Osteocyte (in vitro differentiated cells): ENCODE measurements around the gene CIAO3. TPM values are rescaled to one million over a fixed set of nuclear protein-coding genes. Genes with fewer than 3 reads are reported as not detected.
"Not testable (repeated sequence)": the region's sequence is repeated elsewhere in the genome, so short reads cannot be mapped to it uniquely, and the experiment has no call there.

Source experiments
- DNase-seq: peaks from one replicate; pipeline ENCODE4 v3.0.0; 2021; ENCODE audit warnings: mixed read lengths; ENCODE audit not compliant: unreplicated experiment; ENCODE audit errors: extremely low spot score
- H3K27ac Mint-ChIP-seq: one replicate; pipeline ENCODE4 v1.8.0; 2021; ENCODE audit warnings: mild to moderate bottlenecking, mixed read lengths; ENCODE audit not compliant: unreplicated experiment
- H3K27me3 Mint-ChIP-seq: one replicate; pipeline ENCODE4 v1.8.0; 2021; ENCODE audit warnings: mixed read lengths; ENCODE audit not compliant: unreplicated experiment
- H3K36me3 Mint-ChIP-seq: one replicate; pipeline ENCODE4 v1.8.0; 2021; ENCODE audit warnings: mixed read lengths; ENCODE audit not compliant: unreplicated experiment
- H3K4me1 Mint-ChIP-seq: one replicate; pipeline ENCODE4 v1.8.0; 2021; ENCODE audit warnings: mixed read lengths; ENCODE audit not compliant: unreplicated experiment
- H3K4me3 Mint-ChIP-seq: one replicate; pipeline ENCODE4 v1.8.0; 2021; ENCODE audit warnings: mild to moderate bottlenecking, moderate library complexity, mixed read lengths; ENCODE audit not compliant: unreplicated experiment
- H3K9me3 Mint-ChIP-seq: one replicate; pipeline ENCODE4 v1.8.0; 2021; ENCODE audit warnings: mixed read lengths; ENCODE audit not compliant: unreplicated experiment
- CTCF ChIP-seq: fragments of 200-600 bp; sonication (generic); IDR thresholded peaks from 2 replicates; pipeline ENCODE4 v1.5.0; 2021; ENCODE audit warnings: antibody characterized with exemption, mild to moderate bottlenecking, moderate library complexity
- total RNA-seq: library from RNA; stranded (reverse); gene quantifications from 2 replicates; pipeline ENCODE4 v1.2.1, GENCODE V29; 2021

CIAO3 gene
- total RNA-seq, 1 donor from 2014 or later: 31.4 TPM

GRCh38 chr16:779561-779960, 38.8 kb upstream of the CIAO3 start:
- H3K4me1 Mint-ChIP-seq: peaks cover 4% of the 10 kb centered on the region
- H3K36me3 Mint-ChIP-seq: no peaks in the 10 kb centered on the region

DNA sequence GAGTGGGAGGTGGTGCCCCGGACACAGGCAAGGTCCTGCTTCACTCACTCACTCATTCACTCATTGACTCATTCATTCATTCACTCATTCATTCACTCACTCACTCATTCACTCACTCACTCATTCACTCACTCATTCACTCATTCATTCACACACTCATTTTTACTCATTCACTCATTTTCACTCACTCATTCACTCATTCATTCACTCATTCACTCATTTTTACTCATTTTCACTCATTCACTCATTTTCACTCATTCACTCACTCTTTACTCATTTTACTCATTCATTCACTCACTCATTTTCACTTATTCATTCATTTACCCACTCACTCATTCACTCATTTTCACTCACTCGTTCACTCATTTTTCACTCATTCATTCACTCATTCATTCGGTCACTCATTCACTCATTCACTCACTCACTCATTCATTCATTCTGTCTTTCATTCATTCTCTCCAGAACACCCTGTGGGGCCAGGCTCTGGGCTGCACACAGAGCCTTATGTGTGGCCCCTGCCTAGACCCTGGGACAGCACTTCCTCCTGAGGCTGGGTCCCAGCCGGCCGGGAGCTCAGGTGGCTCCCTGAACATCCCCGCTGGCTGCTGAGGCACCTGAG, 38.2 kb upstream of the CIAO3 start:
- Mint-ChIP-seq H3K4me1 (peaks cover 4% of the 10 kb centered on the region), H3K4me3 (no peak overlapping the region), H3K36me3 (no peaks in the 10 kb centered on the region), H3K27me3 (no peaks in the 10 kb centered on the region), H3K27ac (no peak overlapping the region), H3K9me3 (no peaks in the 10 kb centered on the region)
- no peak for TF ChIP-seq CTCF
- DNase-seq: no peak

More at GRCh38 chr16:779561-779960, 38.8 kb upstream of the CIAO3 start:
- DNase-seq: no peak
- Mint-ChIP-seq H3K9me3 (no peaks in the 10 kb centered on the region), H3K4me3 (no peak overlapping the region), H3K27me3 (no peaks in the 10 kb centered on the region), H3K27ac (no peak overlapping the region)
- TF ChIP-seq CTCF: no peak

GRCh38 chr16:778447-778846, 37.6 kb upstream of the CIAO3 start:
- H3K27me3 Mint-ChIP-seq: no peaks in the 10 kb centered on the region
- DNase-seq: no peak
- H3K36me3 Mint-ChIP-seq: no peaks in the 10 kb centered on the region
- H3K9me3 Mint-ChIP-seq: no peaks in the 10 kb centered on the region
- no peak for TF ChIP-seq CTCF
- H3K4me1 Mint-ChIP-seq: peaks cover 4% of the 10 kb centered on the region
- no peak overlapping the region for H3K4me3 Mint-ChIP-seq
- H3K27ac Mint-ChIP-seq: no peak overlapping the region

DNA sequence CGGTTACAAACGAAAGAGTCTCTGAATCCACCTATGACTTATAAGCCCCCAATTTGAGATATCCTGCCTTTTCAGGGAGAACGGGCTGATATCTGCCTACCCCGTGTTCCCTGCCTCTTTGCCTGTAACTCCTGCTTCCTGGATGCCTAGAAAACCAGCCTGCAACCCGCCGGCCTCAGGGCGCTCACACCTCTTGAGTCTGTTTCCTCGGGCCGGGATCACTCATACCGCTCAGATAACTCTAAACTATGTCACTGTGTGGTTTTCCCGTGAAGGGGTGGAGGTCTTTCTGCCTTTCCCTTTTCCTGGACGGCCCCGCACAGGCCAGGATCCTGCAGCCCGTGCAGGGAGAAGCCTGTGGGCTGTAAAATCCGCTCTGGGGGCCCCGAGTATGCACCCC, 37.0 kb upstream of the CIAO3 start:
- DNase-seq: no peak
- no peak overlapping the region for H3K4me3 Mint-ChIP-seq
- H3K36me3 Mint-ChIP-seq: no peaks in the 10 kb centered on the region
- no peak for TF ChIP-seq CTCF
- H3K27me3 Mint-ChIP-seq: no peaks in the 10 kb centered on the region
- H3K4me1 Mint-ChIP-seq: peaks cover 4% of the 10 kb centered on the region
- H3K9me3 Mint-ChIP-seq: no peaks in the 10 kb centered on the region
- H3K27ac Mint-ChIP-seq: no peak overlapping the region

DNA sequence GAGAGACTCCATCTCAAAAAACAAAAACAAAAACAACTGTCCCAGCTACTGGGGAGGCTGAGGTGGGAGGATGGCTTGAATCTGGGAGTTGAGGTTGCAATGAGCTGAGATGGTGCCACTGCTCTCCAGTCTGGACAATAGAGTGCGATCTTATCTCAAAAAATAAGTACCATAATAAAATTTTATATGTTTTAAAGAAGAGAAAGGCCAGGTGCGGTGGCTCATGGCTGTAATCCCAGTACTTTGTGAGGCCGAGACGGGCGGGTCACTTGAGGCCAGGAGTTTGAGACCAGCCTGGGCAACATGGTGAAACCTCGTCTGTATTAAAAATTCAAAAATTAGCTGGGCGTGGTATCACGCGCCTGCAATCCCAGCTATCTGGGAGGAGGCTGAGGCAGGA, 36.0 kb upstream of the CIAO3 start:
- Mint-ChIP-seq H3K27ac (no peak overlapping the region), H3K27me3 (no peaks in the 10 kb centered on the region), H3K36me3 (no peaks in the 10 kb centered on the region), H3K9me3 (no peaks in the 10 kb centered on the region), H3K4me1 (peaks cover 4% of the 10 kb centered on the region), H3K4me3 (no peak overlapping the region)
- no peak for TF ChIP-seq CTCF
- no peak for DNase-seq

DNA sequence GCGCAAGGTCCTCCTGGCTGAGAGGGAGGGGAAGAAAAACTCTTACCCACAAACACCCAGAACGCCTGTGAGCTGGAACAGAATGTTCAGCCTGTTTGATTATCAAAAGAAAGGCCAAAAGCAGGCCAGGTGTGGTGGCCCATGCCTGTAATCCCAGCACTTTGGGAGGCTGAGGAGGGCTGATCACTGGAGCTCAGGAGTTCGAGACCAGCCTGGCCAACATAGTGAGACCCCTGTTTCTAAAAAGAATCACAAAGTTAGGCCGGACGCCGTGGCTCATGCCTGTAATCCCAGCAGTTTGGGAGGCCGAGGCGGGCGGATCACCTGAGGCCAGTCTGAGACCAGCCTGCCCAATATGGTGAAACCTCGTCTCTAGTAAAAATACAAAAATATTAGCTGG, 35.5 kb upstream of the CIAO3 start:
- not testable (repeated sequence) for H3K27me3 Mint-ChIP-seq, H3K36me3 Mint-ChIP-seq, H3K4me1 Mint-ChIP-seq, H3K27ac Mint-ChIP-seq, H3K4me3 Mint-ChIP-seq, DNase-seq, H3K9me3 Mint-ChIP-seq
